Endothelial cell of umbilical vein (primary cell): Measurements from ENCODE around the gene ANKDD1B. TPM values are rescaled to one million over a fixed set of nuclear protein-coding genes. Genes with fewer than 3 reads are reported as not detected.

Experiments used
- BruUV-seq: library from RNA; stranded (reverse); fragments of 400-500 nt; replicated peaks from 2 replicates; lab custom pipeline; 2021; lab: Mats Ljungman, UMichigan
- CTCF ChIA-PET: fragments of 300-600, 350-600 bp; sonication (Branson Sonifier 250); formaldehyde crosslinking; loops from one replicate; lab custom pipeline; 2021; ENCODE audit warnings: antibody characterized with exemption, inconsistent platforms; lab: Charles Lee
- POLR2A ChIA-PET: fragments of 300-600, 350-600 bp; sonication (Branson Sonifier 250); formaldehyde crosslinking; loops from one replicate; lab custom pipeline; 2021; ENCODE audit warnings: antibody characterized with exemption, inconsistent platforms; lab: Charles Lee
- DNase-seq: peaks from one replicate; pipeline ENCODE4 v3.0.0-alpha.2; 2011; ENCODE audit warnings: low read depth, low spot score
- FAIRE-seq: peaks from 2 replicates; lab custom pipeline; 2011; peaks lifted over from hg19 to GRCh38; lab: Jason Lieb, UNC
- H2AFZ ChIP-seq: 2 replicates; pipeline ENCODE4 v1.6.0; 2012; ENCODE audit warnings: low read depth, low read length, control low read depth, inconsistent platforms
- H3K27ac ChIP-seq: 2 replicates; pipeline ENCODE4 v1.5.1; 2011; ENCODE audit warnings: low read depth, mild to moderate bottlenecking, control low read depth, low read length, moderate library complexity; ENCODE audit not compliant: insufficient read depth
- H3K27me3 ChIP-seq, 2 experiments: 2 replicates each; pipeline versions ENCODE4 v1.6.0 to v1.6.1; 2011; ENCODE audit warnings: low read length in 2 of 2, mixed read lengths in 1 of 2; ENCODE audit not compliant: control insufficient read depth in 2 of 2, insufficient read depth in 2 of 2
- H3K36me3 ChIP-seq, 2 experiments: 2 replicates in 1 of 2; 3 replicates in 1 of 2; pipeline ENCODE4 v1.5.1; 2011; ENCODE audit warnings: low read length in 2 of 2, mild to moderate bottlenecking in 1 of 2, moderate library complexity in 1 of 2; ENCODE audit not compliant: control insufficient read depth in 2 of 2, insufficient read depth in 2 of 2; ENCODE audit errors: extremely low read depth in 1 of 2
- H3K4me1 ChIP-seq: 3 replicates; pipeline ENCODE4 v1.5.1; 2011; ENCODE audit warnings: mild to moderate bottlenecking, low read length; ENCODE audit not compliant: control insufficient read depth, insufficient read depth; ENCODE audit errors: extremely low read depth
- H3K4me2 ChIP-seq: 2 replicates; pipeline ENCODE4 v1.6.1; 2011; ENCODE audit warnings: low read length, control low read depth, mixed read lengths; ENCODE audit not compliant: insufficient read depth
- H3K4me3 ChIP-seq, 3 experiments: fragments of 200-600 bp in 1 of 3; sonication (generic), shearing (Covaris generic) in 1 of 3; replicated peaks in 1 of 3; 2 replicates each; pipeline ENCODE4 v1.5.1; 2011 to 2016; ENCODE audit warnings: control low read depth in 3 of 3, low read length in 3 of 3, mild to moderate bottlenecking in 2 of 3, inconsistent platforms in 1 of 3, low read depth in 1 of 3, moderate library complexity in 1 of 3; ENCODE audit not compliant: insufficient read depth in 1 of 3
- H3K79me2 ChIP-seq: 2 replicates; pipeline ENCODE4 v1.6.0; 2012; ENCODE audit warnings: low read length, inconsistent platforms; ENCODE audit not compliant: control insufficient read depth, insufficient read depth
- H3K9ac ChIP-seq: replicated peaks from 2 replicates; pipeline ENCODE3; 2011; ENCODE audit warnings: low read length, control low read depth; ENCODE audit not compliant: insufficient read depth; ENCODE audit errors: extremely low read depth
- H3K9me1 ChIP-seq: replicated peaks from 3 replicates; pipeline ENCODE4 v1.6.0; 2011; ENCODE audit warnings: mild to moderate bottlenecking, low read length; ENCODE audit not compliant: control insufficient read depth, insufficient read depth; ENCODE audit errors: extremely low read depth
- H3K9me3 ChIP-seq: replicated peaks from 2 replicates; pipeline ENCODE4 v1.5.1; 2012; ENCODE audit warnings: low read length, inconsistent platforms; ENCODE audit not compliant: control insufficient read depth, insufficient read depth
- H4K20me1 ChIP-seq: replicated peaks from 2 replicates; pipeline ENCODE3; 2011; ENCODE audit warnings: mild to moderate bottlenecking, low read length; ENCODE audit not compliant: control insufficient read depth, insufficient read depth; ENCODE audit errors: extremely low read depth
- CTCF ChIP-seq, 2 donors: IDR thresholded peaks; 1 replicate in 1 of 2; 2 replicates in 1 of 2; pipeline ENCODE4 v1.5.1; 2011; ENCODE audit warnings: low read length in 2 of 2, mild to moderate bottlenecking in 2 of 2, moderate library complexity in 2 of 2, control low read depth in 1 of 2, inconsistent platforms in 1 of 2, low read depth in 1 of 2; ENCODE audit not compliant: insufficient read depth in 1 of 2; ENCODE audit errors: extremely low read depth in 1 of 2
- EZH2 ChIP-seq: IDR thresholded peaks from 2 replicates; pipeline ENCODE4 v1.6.1; 2012; ENCODE audit warnings: borderline replicate concordance, low read depth, mild to moderate bottlenecking, moderate library complexity, low read length, inconsistent platforms; ENCODE audit not compliant: severe bottlenecking
- FOS ChIP-seq: IDR thresholded peaks from 2 replicates; pipeline ENCODE4 v1.6.1; 2011; ENCODE audit warnings: mild to moderate bottlenecking, low read length, moderate library complexity, borderline replicate concordance; ENCODE audit not compliant: insufficient read depth
- GATA2 ChIP-seq: IDR thresholded peaks from 2 replicates; pipeline ENCODE4 v1.7.0; 2011; ENCODE audit warnings: low read depth, mild to moderate bottlenecking, moderate library complexity, mixed read lengths, low read length; ENCODE audit not compliant: insufficient read length, insufficient read depth
- JUN ChIP-seq: IDR thresholded peaks from 2 replicates; pipeline ENCODE4 v1.6.1; 2011; ENCODE audit warnings: borderline replicate concordance, low read depth; ENCODE audit not compliant: insufficient read length, insufficient read depth
- MAX ChIP-seq: IDR thresholded peaks from 2 replicates; pipeline ENCODE4 v1.6.1; 2011; ENCODE audit not compliant: insufficient read depth, insufficient read length
- MYC ChIP-seq: IDR thresholded peaks from one replicate; pipeline ENCODE4 v1.6.1; 2011; ENCODE audit warnings: mild to moderate bottlenecking, low read depth, low read length
- POLR2A ChIP-seq: IDR thresholded peaks from 2 replicates; pipeline ENCODE4 v1.6.1; 2012; ENCODE audit warnings: low read depth, mild to moderate bottlenecking, control low read depth, low read length
- POLR2AphosphoS5 ChIP-seq: IDR thresholded peaks from 2 replicates; pipeline ENCODE4 v1.6.1; 2012; ENCODE audit warnings: low read depth, mild to moderate bottlenecking, control low read depth, low read length, moderate library complexity; ENCODE audit not compliant: insufficient read depth
- dilution Hi-C: fragments of 300-500 bp; cut with MboI; formaldehyde crosslinking; loops from one replicate; pipeline ENCODE4 v1.15.0; 2019; ENCODE audit warnings: low sequenced_read_pairs; ENCODE audit not compliant: extremely low pct_ligation_motif_present
- intact Hi-C: fragments of 100-400 bp; cut with micrococcal nuclease; formaldehyde crosslinking; loops from one replicate; pipeline ENCODE4 v1.10.0; 2022
- polyA plus RNA-seq, 4 experiments: library from polyadenylated mRNA; depleted of rRNA in 3 of 4; stranded (reverse) in 3 of 4; unstranded in 1 of 4; fragments of >200 nt; gene quantifications; 2 replicates each; pipeline versions ENCODE4 v1.2.1 to v1.2.3, GENCODE V29; 2011 to 2012; ENCODE audit warnings: missing spikeins in 1 of 4
- total RNA-seq: library from RNA; stranded (reverse); gene quantifications from 2 replicates; pipeline ENCODE4 v1.2.3, GENCODE V29; 2021

ANKDD1B gene
- total and polyA plus RNA-seq, 2 donors (not counting 3 experiments of a cell fraction or from before 2014, with no cell fraction given): 0.15 to 0.71 TPM

GRCh38 chr5:75659791-75660450 lies 48.7 kb downstream of the ANKDD1B start:
- Histone ChIP-seq H4K20me1 (no peaks in the 10 kb centered on the region), H3K36me3 (no peaks in the 10 kb centered on the region), H3K4me1 (no peaks in the 10 kb centered on the region), H3K27ac (no peak overlapping the region), H3K27me3 (no peaks in the 10 kb centered on the region), H3K9me1 (no peaks in the 10 kb centered on the region), H2AFZ (no peak overlapping the region), H3K9ac (no peak overlapping the region), H3K4me2 (no peak overlapping the region), H3K79me2 (no peaks in the 10 kb centered on the region), H3K4me3 (no peak overlapping the region), H3K9me3 (no peaks in the 10 kb centered on the region)
- no peak for TF ChIP-seq POLR2AphosphoS5
- no peak for TF ChIP-seq GATA2
- no peak for TF ChIP-seq JUN
- TF ChIP-seq MAX: no peak
- no peak for TF ChIP-seq EZH2
- no peak for TF ChIP-seq FOS
- no peak for TF ChIP-seq MYC
- no peak for TF ChIP-seq CTCF (IDR thresholded peaks at IDR 0.05; ENCODE audit: extremely low read depth in 1 of 2, insufficient read depth in 1 of 2, low read depth in 1 of 2, low read length in 2 of 2)
- TF ChIP-seq POLR2A: no peak
- FAIRE-seq (no peak), DNase-seq (no peak)
- dilution Hi-C loops: no loop called here
- BruUV-seq: no TSS peak
- ChIA-PET POLR2A (no interaction called here), CTCF (interaction anchor here (1.2 to 1.3 kb wide), 3 partner anchors 9 to 21 kb away, joined by 3 to 6 read pairs (median 4); no protein-coding TSS in a partner anchor)
- intact Hi-C loops: no loop called here
